Uterus (tissue), 2 donors: Measurements from ENCODE around the gene TRIM62.

ENCODE experiments used
- POLR2A ChIP-seq, 2 donors: fragments of 450-650 bp; IDR thresholded peaks; one replicate each; pipeline ENCODE4 v1.6.1; 2016; ENCODE audit warnings: antibody characterized with exemption in 2 of 2, mild to moderate bottlenecking in 1 of 2, moderate library complexity in 1 of 2
- TF ChIP-seq, protein P1 (sequence below), 4 experiments: fragments of 200-600 bp in 2 of 4; fragments of 450-650 bp in 2 of 4; sonication (generic) in 2 of 4; IDR thresholded peaks; one replicate each; pipeline ENCODE4 v1.5.1; 2016 to 2019; ENCODE audit warnings: antibody characterized with exemption in 4 of 4, mild to moderate bottlenecking in 2 of 4, moderate library complexity in 1 of 4

DNA sequence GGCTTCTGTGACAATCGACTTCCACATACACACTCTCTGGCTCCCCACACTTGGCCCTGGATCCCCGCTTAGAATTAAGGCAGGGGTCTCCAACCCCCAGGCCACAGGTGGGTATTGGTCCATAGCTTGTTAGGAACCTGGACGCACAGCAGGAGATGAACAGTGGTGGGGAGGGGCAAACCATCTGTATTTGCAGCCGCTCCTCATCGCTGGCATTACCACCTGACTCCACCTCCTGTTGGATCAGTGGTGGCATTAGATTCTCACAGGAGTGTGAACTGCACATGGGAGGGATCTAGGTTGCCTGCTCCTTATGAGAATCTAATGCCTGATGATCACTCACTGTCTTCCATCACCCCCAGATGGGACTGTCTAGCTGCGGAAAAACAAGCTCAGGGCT, 16.0 kb downstream of the TRIM62 start:
- TF ChIP-seq, protein P1, sequence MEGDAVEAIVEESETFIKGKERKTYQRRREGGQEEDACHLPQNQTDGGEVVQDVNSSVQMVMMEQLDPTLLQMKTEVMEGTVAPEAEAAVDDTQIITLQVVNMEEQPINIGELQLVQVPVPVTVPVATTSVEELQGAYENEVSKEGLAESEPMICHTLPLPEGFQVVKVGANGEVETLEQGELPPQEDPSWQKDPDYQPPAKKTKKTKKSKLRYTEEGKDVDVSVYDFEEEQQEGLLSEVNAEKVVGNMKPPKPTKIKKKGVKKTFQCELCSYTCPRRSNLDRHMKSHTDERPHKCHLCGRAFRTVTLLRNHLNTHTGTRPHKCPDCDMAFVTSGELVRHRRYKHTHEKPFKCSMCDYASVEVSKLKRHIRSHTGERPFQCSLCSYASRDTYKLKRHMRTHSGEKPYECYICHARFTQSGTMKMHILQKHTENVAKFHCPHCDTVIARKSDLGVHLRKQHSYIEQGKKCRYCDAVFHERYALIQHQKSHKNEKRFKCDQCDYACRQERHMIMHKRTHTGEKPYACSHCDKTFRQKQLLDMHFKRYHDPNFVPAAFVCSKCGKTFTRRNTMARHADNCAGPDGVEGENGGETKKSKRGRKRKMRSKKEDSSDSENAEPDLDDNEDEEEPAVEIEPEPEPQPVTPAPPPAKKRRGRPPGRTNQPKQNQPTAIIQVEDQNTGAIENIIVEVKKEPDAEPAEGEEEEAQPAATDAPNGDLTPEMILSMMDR (IDR thresholded peaks at IDR 0.05), result no peak
- no peak for TF ChIP-seq POLR2A (IDR thresholded peaks at IDR 0.05)
